Activated naive CD8-positive, alpha-beta T cell treated with anti-CD3 and anti-CD28 coated beads, Interleukin-2, amount 50 U/mL, for 24 hours (primary cell): Measurements from ENCODE around the gene CDC25B.
A peak's percentile ranks its signal among the peaks of the same experiment; 100 is the strongest.

Source experiments
- ATAC-seq: fragments of 150-1000 bp; cut with Tn5 transposase; one replicate; pipeline ENCODE4 v1.10.0; 2021
- DNase-seq: peaks from one replicate; pipeline ENCODE4 v3.0.0; 2021
- H3K27ac Mint-ChIP-seq: one replicate; pipeline ENCODE4 v1.8.0; 2021; ENCODE audit warnings: mild to moderate bottlenecking, mixed read lengths
- H3K27me3 Mint-ChIP-seq: one replicate; pipeline ENCODE4 v1.8.0; 2021; ENCODE audit warnings: mixed read lengths
- H3K36me3 Mint-ChIP-seq: one replicate; pipeline ENCODE4 v1.8.0; 2021; ENCODE audit warnings: low read depth, mixed read lengths
- H3K4me1 Mint-ChIP-seq: one replicate; pipeline ENCODE4 v1.8.0; 2021; ENCODE audit warnings: mixed read lengths
- H3K4me3 Mint-ChIP-seq: one replicate; pipeline ENCODE4 v1.8.0; 2021; ENCODE audit warnings: mild to moderate bottlenecking, moderate library complexity, mixed read lengths
- H3K9me3 Mint-ChIP-seq: one replicate; pipeline ENCODE4 v1.8.0; 2021; ENCODE audit warnings: mixed read lengths

The CDC25B gene

DNA sequence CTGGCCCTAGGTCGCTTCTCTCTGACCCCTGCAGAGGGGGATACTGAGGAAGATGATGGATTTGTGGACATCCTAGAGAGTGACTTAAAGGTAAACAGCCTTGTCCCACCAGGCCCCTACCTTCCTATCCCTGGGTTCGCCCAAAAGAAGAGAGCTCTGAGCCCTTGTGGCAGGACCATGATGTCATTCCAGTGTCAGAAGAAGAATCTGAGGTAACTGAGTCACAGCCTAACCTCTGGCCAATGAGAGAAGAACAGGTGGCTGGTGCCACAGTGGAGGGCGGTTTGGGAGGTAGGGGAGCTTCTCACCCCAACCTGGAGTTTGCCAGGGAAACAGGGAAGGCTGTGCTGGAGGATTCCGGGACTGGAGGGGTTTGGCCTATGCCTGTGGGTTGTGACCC, 5.2 kb downstream of the CDC25B start:
- Mint-ChIP-seq H3K36me3 (peaks cover 44% of the 10 kb centered on the region), H3K4me1 (peaks cover 63% of the 10 kb centered on the region), H3K27me3 (no peaks in the 10 kb centered on the region), H3K9me3 (no peaks in the 10 kb centered on the region), H3K4me3 (no peak overlapping the region), H3K27ac (no peak overlapping the region)
- DNase-seq: no peak
- no peak for ATAC-seq

DNA sequence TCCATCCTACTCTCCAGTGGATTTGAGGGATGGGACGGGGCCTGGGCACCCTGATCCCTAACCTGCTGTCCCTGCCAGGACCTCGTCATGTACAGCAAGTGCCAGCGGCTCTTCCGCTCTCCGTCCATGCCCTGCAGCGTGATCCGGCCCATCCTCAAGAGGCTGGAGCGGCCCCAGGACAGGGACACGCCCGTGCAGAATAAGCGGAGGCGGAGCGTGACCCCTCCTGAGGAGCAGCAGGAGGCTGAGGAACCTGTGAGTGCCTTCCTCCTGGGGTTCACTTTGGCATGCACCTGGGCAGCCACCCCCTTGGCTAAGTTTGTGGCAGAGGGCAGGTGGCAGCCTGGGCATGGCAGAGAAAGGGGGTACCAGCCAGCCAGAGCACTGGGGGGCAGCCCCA, 5.7 kb downstream of the CDC25B start:
- Mint-ChIP-seq H3K9me3 (no peaks in the 10 kb centered on the region), H3K36me3 (peaks cover 45% of the 10 kb centered on the region), H3K4me1 (peaks cover 63% of the 10 kb centered on the region), H3K27ac (no peak overlapping the region), H3K27me3 (no peaks in the 10 kb centered on the region), H3K4me3 (no peak overlapping the region)
- ATAC-seq (no peak), DNase-seq (no peak)

DNA sequence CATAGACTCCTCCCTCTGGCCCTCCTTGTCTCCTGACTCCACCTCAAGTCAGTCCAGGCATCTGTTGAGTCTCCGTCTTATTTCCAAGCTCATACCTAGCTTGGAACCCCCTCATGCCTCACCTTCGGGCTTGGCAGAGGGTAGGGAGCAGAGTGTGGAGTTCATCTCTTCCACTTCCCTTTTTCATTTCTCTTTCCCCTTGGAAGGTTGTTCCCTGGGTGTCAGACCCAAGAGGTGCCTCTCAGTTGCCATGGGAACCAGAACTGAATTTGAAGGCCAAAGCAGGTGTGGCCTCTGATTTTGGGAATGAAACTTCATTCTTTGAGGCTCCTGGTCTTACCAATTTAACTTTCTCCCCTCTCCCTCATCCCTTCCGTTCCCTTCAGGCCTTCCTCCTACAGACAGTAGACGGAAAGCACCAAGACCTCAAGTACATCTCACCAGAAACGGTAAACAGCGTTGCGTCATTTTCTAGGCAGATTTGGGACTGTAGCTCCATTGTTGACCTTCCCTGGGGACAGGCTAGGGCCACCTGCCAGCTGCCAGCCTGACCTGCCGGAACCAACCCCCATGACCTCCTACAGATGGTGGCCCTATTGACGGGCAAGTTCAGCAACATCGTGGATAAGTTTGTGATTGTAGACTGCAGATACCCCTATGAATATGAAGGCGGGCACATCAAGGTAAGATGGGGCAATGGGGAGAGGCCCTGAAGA, 6.6 kb downstream of the CDC25B start:
- peak overlapping the region; percentile 65 for H3K27ac Mint-ChIP-seq
- no peak overlapping the region for H3K4me3 Mint-ChIP-seq
- H3K4me1 Mint-ChIP-seq: peaks cover 63% of the 10 kb centered on the region
- ATAC-seq (no peak), DNase-seq (no peak)
- no peaks in the 10 kb centered on the region for H3K27me3 Mint-ChIP-seq
- H3K36me3 Mint-ChIP-seq: peaks cover 43% of the 10 kb centered on the region
- H3K9me3 Mint-ChIP-seq: no peaks in the 10 kb centered on the region

DNA sequence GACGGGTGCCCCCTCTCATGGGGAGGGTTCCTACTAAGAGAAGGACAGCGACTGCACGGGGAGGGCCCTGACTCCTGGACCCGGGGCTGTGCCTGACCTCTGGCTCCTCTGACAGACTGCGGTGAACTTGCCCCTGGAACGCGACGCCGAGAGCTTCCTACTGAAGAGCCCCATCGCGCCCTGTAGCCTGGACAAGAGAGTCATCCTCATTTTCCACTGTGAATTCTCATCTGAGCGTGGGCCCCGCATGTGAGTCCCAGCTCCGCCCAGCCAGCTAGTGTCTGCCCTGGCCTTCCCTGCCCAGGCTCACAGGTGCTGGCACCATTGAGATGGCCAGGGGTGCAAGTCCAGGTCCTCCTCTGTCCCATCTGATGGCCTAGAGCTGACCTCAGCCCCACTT, 7.2 kb downstream of the CDC25B start:
- ATAC-seq (no peak), DNase-seq (no peak)
- Mint-ChIP-seq H3K9me3 (no peaks in the 10 kb centered on the region), H3K4me3 (no peak overlapping the region), H3K36me3 (peaks cover 38% of the 10 kb centered on the region), H3K27me3 (no peaks in the 10 kb centered on the region), H3K4me1 (peaks cover 61% of the 10 kb centered on the region), H3K27ac (no peak overlapping the region)

DNA sequence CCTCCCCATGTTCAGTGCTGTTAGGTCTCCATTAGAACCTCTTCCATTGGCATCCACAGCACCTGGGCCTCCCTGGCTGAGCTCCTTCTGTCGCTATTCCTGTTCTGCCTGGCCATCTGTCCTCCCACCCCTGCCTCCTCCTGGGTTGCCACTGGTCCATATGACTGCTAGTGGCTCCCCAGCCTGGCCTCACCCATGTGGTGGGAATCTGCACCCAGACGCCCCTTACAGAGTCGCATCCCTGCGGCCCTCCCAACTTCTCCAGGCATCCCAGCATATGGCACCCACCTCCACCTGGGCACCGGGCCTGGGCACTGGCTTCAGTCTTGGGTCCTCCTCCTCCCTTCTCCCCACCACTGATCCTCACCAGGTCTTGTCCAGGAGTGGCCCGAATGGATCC, 7.7 kb downstream of the CDC25B start:
- no peaks in the 10 kb centered on the region for H3K27me3 Mint-ChIP-seq
- peaks cover 32% of the 10 kb centered on the region for H3K36me3 Mint-ChIP-seq
- H3K4me3 Mint-ChIP-seq: no peak overlapping the region
- ATAC-seq: no peak
- no peak overlapping the region for H3K27ac Mint-ChIP-seq
- H3K4me1 Mint-ChIP-seq: peaks cover 59% of the 10 kb centered on the region
- no peak for DNase-seq
- no peaks in the 10 kb centered on the region for H3K9me3 Mint-ChIP-seq

DNA sequence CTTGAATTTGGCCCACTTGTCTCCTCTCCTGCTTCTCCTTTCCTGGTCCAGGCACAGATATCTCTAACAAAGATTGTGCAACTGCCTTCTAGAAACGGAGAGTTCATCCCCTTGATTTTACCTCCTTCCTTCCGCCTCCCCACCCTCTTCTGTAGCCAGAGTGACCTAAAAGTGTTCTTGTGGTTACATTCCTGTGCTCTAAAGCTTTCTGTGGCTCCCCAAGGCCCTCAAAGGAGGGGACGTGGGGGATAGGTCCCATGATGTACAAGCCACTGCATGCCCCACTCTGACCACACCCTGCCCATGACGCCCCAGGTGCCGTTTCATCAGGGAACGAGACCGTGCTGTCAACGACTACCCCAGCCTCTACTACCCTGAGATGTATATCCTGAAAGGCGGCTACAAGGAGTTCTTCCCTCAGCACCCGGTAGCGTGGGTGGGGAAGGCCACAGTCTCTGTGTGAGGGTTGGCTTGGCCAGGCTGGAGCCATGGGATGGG, 8.2 kb downstream of the CDC25B start:
- Mint-ChIP-seq H3K4me3 (no peak overlapping the region), H3K27me3 (no peaks in the 10 kb centered on the region), H3K4me1 (peaks cover 55% of the 10 kb centered on the region), H3K9me3 (no peaks in the 10 kb centered on the region), H3K27ac (no peak overlapping the region), H3K36me3 (peaks cover 31% of the 10 kb centered on the region)
- DNase-seq (no peak), ATAC-seq (no peak)

DNA sequence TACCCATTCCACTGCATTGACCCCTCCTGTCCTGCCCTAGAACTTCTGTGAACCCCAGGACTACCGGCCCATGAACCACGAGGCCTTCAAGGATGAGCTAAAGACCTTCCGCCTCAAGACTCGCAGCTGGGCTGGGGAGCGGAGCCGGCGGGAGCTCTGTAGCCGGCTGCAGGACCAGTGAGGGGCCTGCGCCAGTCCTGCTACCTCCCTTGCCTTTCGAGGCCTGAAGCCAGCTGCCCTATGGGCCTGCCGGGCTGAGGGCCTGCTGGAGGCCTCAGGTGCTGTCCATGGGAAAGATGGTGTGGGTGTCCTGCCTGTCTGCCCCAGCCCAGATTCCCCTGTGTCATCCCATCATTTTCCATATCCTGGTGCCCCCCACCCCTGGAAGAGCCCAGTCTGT, 8.7 kb downstream of the CDC25B start:
- H3K4me1 Mint-ChIP-seq: peaks cover 50% of the 10 kb centered on the region
- H3K9me3 Mint-ChIP-seq: no peaks in the 10 kb centered on the region
- no peak for DNase-seq
- no peaks in the 10 kb centered on the region for H3K27me3 Mint-ChIP-seq
- no peak overlapping the region for H3K4me3 Mint-ChIP-seq
- no peak for ATAC-seq
- peaks cover 31% of the 10 kb centered on the region for H3K36me3 Mint-ChIP-seq
- no peak overlapping the region for H3K27ac Mint-ChIP-seq

DNA sequence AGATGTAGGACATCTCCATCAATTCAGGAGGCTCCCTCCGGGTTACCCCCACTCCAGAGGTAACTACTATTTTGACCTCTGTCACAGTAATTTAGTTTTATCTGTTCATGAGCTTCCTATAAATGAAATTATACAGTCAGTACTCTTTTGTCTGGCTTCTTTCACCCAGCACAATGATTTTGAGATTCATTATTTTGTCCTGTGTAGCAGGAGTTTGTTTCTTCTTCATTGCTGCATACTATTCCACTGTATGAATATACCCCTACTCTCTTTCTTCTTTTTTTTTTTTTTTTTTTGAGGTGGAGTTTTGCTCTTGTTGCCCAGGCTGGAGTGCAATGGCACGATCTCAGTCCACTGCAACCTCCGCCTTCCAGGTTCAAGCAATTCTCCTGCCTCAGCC, 12.4 kb downstream of the CDC25B start:
- Mint-ChIP-seq H3K27me3 (no peaks in the 10 kb centered on the region), H3K4me1 (peaks cover 64% of the 10 kb centered on the region)

DNA sequence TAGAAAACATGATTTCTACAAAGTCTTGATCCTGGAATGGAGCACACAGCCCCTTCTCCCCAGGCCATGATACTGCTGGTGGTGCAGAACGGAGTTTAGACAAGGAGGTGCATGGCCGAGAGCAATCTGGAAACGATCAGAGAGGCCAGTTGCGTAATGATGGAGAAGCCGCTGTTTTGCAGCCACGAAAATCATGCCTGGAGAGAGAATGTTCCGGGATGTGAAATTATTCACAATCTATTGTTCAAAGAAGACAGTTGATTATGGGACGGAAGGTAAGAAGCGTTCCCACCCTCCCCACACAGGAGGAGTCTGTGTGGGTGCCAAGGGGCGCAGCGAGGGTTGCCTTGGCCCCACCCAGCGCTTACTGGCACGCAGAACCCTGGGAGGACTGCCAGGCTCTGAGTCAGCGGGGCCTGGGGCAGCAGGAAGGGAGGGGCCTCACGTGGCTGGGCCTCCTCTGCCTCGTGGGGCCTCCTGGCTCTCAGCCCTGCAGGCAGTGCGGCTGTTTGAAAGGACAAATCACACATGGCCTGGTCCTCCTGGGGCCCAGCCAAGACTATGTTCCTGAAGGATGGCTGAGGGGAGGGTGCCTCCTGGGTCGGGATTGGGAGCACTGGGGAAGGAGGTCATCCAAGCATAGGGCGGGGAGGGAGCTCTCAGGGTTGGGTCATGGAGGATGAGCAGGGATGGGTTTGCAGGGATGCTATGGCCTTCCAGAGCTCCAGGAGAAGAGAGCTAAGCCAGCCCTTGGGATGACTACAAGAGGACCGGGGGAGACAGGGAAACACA, 15.6 kb downstream of the CDC25B start:
- Mint-ChIP-seq H3K4me1 (peaks cover 79% of the 10 kb centered on the region), H3K27ac (peak overlapping the region; percentile 95), H3K9me3 (no peaks in the 10 kb centered on the region), H3K27me3 (no peaks in the 10 kb centered on the region), H3K36me3 (no peaks in the 10 kb centered on the region), H3K4me3 (peak overlapping the region; percentile 71)
- DNase-seq (peak; percentile 89), ATAC-seq (peak; percentile 90)

More for the DNA sequence above, 12.4 kb downstream of the CDC25B start:
- Mint-ChIP-seq H3K9me3 (no peaks in the 10 kb centered on the region), H3K36me3 (peaks cover 20% of the 10 kb centered on the region), H3K4me3 (no peak overlapping the region), H3K27ac (no peak overlapping the region)
- ATAC-seq (no peak), DNase-seq (no peak)

DNA sequence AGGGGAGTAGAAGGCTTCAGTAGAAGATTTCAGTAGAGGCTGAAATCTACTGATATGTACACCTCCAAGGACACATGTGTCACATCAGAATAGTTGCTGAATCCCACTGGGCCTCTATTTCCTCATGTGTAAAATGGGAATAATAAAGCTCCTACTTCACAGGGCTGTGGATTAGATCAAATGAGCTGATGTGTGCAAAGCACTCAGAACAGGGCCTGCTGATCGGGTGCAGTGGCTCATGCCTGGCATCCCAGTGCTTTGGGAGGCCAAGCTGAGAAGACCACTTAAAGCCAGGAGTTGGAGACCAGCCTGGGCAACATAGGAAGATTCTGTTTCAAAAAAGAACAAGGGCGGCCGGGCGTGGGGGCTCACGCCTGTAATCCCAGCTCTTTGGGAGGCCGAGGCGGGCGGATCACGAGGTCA, 16.2 kb downstream of the CDC25B start:
- peak overlapping the region; percentile 95 for H3K27ac Mint-ChIP-seq

DNA sequence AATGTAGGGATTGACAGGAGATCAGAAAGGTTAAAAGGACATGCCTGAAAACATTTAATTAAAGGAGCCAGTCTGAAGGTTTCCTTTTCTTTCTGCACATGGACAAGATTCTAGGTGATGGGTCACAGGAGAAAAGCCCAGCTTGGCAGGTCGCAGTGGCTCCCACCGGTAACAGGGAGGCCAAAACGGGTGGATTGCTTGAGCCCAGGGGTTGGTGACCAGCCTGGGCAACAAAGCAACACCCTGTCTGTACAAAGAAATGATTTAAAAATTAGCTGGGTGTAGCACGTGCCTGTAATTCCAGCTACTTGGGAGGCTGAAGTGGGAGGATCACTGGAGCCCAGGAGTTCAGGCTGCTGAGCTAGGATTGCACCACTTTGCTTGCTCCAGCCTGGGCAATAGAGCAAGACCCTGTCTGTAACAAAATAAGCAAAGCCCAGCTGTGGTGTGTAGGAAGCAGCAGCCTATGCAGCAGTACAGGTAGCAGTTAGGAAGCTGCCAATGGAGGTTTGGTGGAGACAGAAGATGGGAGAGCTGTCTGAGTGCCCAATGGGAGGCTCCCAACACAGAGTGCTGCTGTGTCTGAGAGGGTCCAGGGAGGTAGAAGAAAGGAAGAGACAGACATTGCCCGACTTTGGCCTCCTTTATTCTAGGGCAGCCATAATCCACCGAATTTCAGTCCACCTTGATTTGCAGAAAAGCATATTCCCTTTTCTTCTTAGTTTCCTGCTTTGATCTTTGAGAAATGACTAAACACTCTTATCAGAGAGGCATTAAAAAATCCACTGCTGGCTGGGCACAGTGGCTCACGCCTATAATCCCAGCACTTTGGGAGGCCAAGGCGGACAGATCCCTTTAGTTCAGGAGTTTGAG, 17.1 kb downstream of the CDC25B start:
- no peak for DNase-seq
- H3K4me1 Mint-ChIP-seq: peaks cover 67% of the 10 kb centered on the region
- no peaks in the 10 kb centered on the region for H3K36me3 Mint-ChIP-seq
- no peaks in the 10 kb centered on the region for H3K9me3 Mint-ChIP-seq
- H3K27me3 Mint-ChIP-seq: no peaks in the 10 kb centered on the region
- ATAC-seq: no peak
- H3K4me3 Mint-ChIP-seq: no peak overlapping the region
- H3K27ac Mint-ChIP-seq: peak overlapping the region; percentile 50

More for the DNA sequence above, 16.2 kb downstream of the CDC25B start:
- H3K9me3 Mint-ChIP-seq: no peaks in the 10 kb centered on the region
- no peak overlapping the region for H3K4me3 Mint-ChIP-seq
- H3K4me1 Mint-ChIP-seq: peaks cover 74% of the 10 kb centered on the region
- no peaks in the 10 kb centered on the region for H3K27me3 Mint-ChIP-seq
- no peaks in the 10 kb centered on the region for H3K36me3 Mint-ChIP-seq
- DNase-seq: no peak
- ATAC-seq: no peak

DNA sequence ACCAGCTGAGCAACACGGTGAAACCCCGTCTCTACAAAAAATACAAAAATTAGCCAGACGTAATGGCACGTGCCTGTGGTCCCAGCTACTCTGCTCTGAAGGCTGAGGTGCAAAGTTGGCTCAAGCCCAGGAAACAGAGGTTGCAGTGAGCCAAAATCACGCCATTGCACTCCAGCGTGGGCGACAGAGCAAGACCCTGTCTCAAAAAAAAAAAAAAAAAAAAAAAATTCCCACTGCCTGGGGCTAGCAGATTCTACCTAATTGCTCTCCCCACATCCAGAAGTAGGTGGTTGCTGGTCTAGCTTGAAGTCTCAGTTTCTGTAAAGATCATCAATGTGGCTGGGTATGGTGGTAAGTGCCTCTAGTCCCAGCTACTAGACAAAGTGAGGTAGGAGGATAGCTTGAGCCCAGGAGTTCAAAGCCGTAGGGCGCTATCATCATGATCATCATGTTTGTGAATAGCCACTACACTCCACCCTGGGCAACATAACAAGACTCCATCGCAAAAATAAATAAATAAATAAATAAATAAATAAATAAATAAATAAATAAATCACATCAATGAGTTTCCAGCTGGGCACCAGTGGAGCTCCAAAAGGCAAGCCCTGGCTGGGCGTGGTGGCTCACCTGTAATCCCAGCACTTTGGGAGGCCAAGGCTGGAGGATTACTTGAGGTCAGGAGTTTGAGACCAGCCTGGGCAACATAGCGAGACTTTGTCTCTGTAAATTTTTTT, 17.9 kb downstream of the CDC25B start:
- Mint-ChIP-seq H3K27ac (peak overlapping the region; percentile 50), H3K4me1 (peaks cover 66% of the 10 kb centered on the region), H3K36me3 (no peaks in the 10 kb centered on the region), H3K4me3 (no peak overlapping the region), H3K9me3 (no peaks in the 10 kb centered on the region), H3K27me3 (no peaks in the 10 kb centered on the region)
- DNase-seq: peak; percentile 42
- ATAC-seq: peak; percentile 26

DNA sequence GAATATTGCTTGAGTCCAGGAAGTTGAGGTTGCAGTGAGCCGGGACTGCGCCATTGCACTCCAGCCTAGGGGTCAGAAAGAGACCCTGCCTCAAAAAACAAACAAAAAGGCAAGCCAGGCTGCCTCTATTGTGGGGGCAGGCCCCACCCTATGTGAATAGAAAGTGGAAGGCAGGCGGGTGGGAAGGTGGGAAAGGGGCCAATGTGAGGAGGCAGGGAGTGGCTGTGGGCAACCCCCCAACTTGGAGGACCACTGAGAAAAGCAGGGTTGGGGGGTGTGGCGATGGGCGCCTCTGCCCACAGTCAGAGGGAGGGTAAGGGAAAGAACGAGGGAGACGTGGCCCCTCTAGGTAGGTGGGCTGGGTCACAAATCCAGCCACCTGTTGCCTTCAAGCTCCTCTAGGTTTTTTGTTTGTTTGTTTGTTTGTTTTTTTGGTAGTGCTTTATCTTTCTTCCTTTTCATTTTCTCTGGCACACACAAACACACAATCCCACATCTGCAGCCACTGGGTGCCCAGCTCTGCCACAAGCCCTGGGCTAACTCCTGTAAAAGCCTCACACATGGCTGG, 18.9 kb downstream of the CDC25B start:
- H3K36me3 Mint-ChIP-seq: no peaks in the 10 kb centered on the region
- no peak overlapping the region for H3K4me3 Mint-ChIP-seq
- no peak for DNase-seq
- no peaks in the 10 kb centered on the region for H3K27me3 Mint-ChIP-seq
- ATAC-seq: no peak
- no peak overlapping the region for H3K27ac Mint-ChIP-seq
- H3K9me3 Mint-ChIP-seq: no peaks in the 10 kb centered on the region
- H3K4me1 Mint-ChIP-seq: peaks cover 74% of the 10 kb centered on the region
